ENCODE results near the gene PRKG1.

Gene PRKG1

GRCh38 chr10:51471271-51471670 is 397.0 kb downstream of the PRKG1 start:
- Histone ChIP-seq H3K79me2 (ENCODE audit: control insufficient read depth, low read length) (no peaks in the 10 kb centered on the region), H3K4me2 (ENCODE audit: low read length) (no peak overlapping the region), H4K20me1 (ENCODE audit: control insufficient read depth, insufficient read depth, low read depth, low read length) (no peaks in the 10 kb centered on the region), H3K4me3 (ENCODE audit: low read length) (no peak overlapping the region), H3F3A (ENCODE audit: control insufficient read depth, insufficient read depth) (no peaks in the 10 kb centered on the region), H3K27me3 (ENCODE audit: control insufficient read depth, low read length) (no peaks in the 10 kb centered on the region), H3K27ac (ENCODE audit: low read depth, low read length) (no peak overlapping the region), H3K36me3 (ENCODE audit: control insufficient read depth, low read length) (no peaks in the 10 kb centered on the region), H3K9me3 (ENCODE audit: control insufficient read depth, insufficient read depth, low read length) (no peaks in the 10 kb centered on the region), H3K9me2 (replicated peaks; ENCODE audit: control insufficient read depth, low read length) (no peaks in the 10 kb centered on the region), H3K4me1 (ENCODE audit: control insufficient read depth, low read length) (no peaks in the 10 kb centered on the region)
- TF ChIP-seq EZH2phosphoT487 (IDR thresholded peaks at IDR 0.05; ENCODE audit: borderline replicate concordance, low read length): no peak
- no peak for TF ChIP-seq CTCF (IDR thresholded peaks at IDR 0.05; ENCODE audit: low read depth, low read length, poor library complexity, severe bottlenecking)

GRCh38 chr10:51472154-51472553 is 397.9 kb downstream of the PRKG1 start:
- Histone ChIP-seq H3K4me3 (ENCODE audit: low read length) (no peak overlapping the region), H3F3A (ENCODE audit: control insufficient read depth, insufficient read depth) (no peaks in the 10 kb centered on the region), H3K9me3 (ENCODE audit: control insufficient read depth, insufficient read depth, low read length) (no peaks in the 10 kb centered on the region), H4K20me1 (ENCODE audit: control insufficient read depth, insufficient read depth, low read depth, low read length) (no peaks in the 10 kb centered on the region), H3K4me1 (ENCODE audit: control insufficient read depth, low read length) (no peaks in the 10 kb centered on the region), H3K36me3 (ENCODE audit: control insufficient read depth, low read length) (no peaks in the 10 kb centered on the region), H3K9me2 (replicated peaks; ENCODE audit: control insufficient read depth, low read length) (no peaks in the 10 kb centered on the region), H3K4me2 (ENCODE audit: low read length) (no peak overlapping the region), H3K27ac (ENCODE audit: low read depth, low read length) (no peak overlapping the region), H3K79me2 (ENCODE audit: control insufficient read depth, low read length) (no peaks in the 10 kb centered on the region), H3K27me3 (ENCODE audit: control insufficient read depth, low read length) (no peaks in the 10 kb centered on the region)
- no peak for TF ChIP-seq CTCF (IDR thresholded peaks at IDR 0.05; ENCODE audit: low read depth, low read length, poor library complexity, severe bottlenecking)
- no peak for TF ChIP-seq EZH2phosphoT487 (IDR thresholded peaks at IDR 0.05; ENCODE audit: borderline replicate concordance, low read length)

GRCh38 chr10:51479711-51480110 is 405.4 kb downstream of the PRKG1 start:
- no peak overlapping the region for H3K27ac ChIP-seq (ENCODE audit: low read depth, low read length)
- H3K36me3 ChIP-seq (ENCODE audit: control insufficient read depth, low read length): no peaks in the 10 kb centered on the region
- no peak overlapping the region for H3K4me3 ChIP-seq (ENCODE audit: low read length)
- no peaks in the 10 kb centered on the region for H3K4me1 ChIP-seq (ENCODE audit: control insufficient read depth, low read length)
- H3K27me3 ChIP-seq (ENCODE audit: control insufficient read depth, low read length): no peaks in the 10 kb centered on the region
- H3K4me2 ChIP-seq (ENCODE audit: low read length): no peak overlapping the region
- H3K9me2 ChIP-seq (replicated peaks; ENCODE audit: control insufficient read depth, low read length): no peaks in the 10 kb centered on the region
- no peaks in the 10 kb centered on the region for H3F3A ChIP-seq (ENCODE audit: control insufficient read depth, insufficient read depth)
- no peaks in the 10 kb centered on the region for H4K20me1 ChIP-seq (ENCODE audit: control insufficient read depth, insufficient read depth, low read depth, low read length)
- TF ChIP-seq EZH2phosphoT487 (IDR thresholded peaks at IDR 0.05; ENCODE audit: borderline replicate concordance, low read length) (no peak), CTCF (IDR thresholded peaks at IDR 0.05; ENCODE audit: low read depth, low read length, poor library complexity, severe bottlenecking) (no peak)
- H3K9me3 ChIP-seq (ENCODE audit: control insufficient read depth, insufficient read depth, low read length): no peaks in the 10 kb centered on the region
- no peaks in the 10 kb centered on the region for H3K79me2 ChIP-seq (ENCODE audit: control insufficient read depth, low read length)

GRCh38 chr10:51485668-51486067 is 411.4 kb downstream of the PRKG1 start:
- no peak for TF ChIP-seq EZH2phosphoT487 (IDR thresholded peaks at IDR 0.05; ENCODE audit: borderline replicate concordance, low read length)
- TF ChIP-seq CTCF (IDR thresholded peaks at IDR 0.05; ENCODE audit: low read depth, low read length, poor library complexity, severe bottlenecking): no peak
- H3K27ac ChIP-seq (ENCODE audit: low read depth, low read length): no peak overlapping the region
- no peaks in the 10 kb centered on the region for H3K9me3 ChIP-seq (ENCODE audit: control insufficient read depth, insufficient read depth, low read length)
- H3K9me2 ChIP-seq (replicated peaks; ENCODE audit: control insufficient read depth, low read length): no peaks in the 10 kb centered on the region
- no peaks in the 10 kb centered on the region for H3K4me1 ChIP-seq (ENCODE audit: control insufficient read depth, low read length)
- H3F3A ChIP-seq (ENCODE audit: control insufficient read depth, insufficient read depth): no peaks in the 10 kb centered on the region
- H3K4me3 ChIP-seq (ENCODE audit: low read length): no peak overlapping the region
- H3K36me3 ChIP-seq (ENCODE audit: control insufficient read depth, low read length): no peaks in the 10 kb centered on the region
- no peaks in the 10 kb centered on the region for H4K20me1 ChIP-seq (ENCODE audit: control insufficient read depth, insufficient read depth, low read depth, low read length)
- no peaks in the 10 kb centered on the region for H3K79me2 ChIP-seq (ENCODE audit: control insufficient read depth, low read length)
- H3K27me3 ChIP-seq (ENCODE audit: control insufficient read depth, low read length): no peaks in the 10 kb centered on the region; the same call in 1 of the 2 replicates
- no peak overlapping the region for H3K4me2 ChIP-seq (ENCODE audit: low read length)
